Kidney (tissue), 14 donors: Measurements from ENCODE around the gene UNCX. TPM values are rescaled to one million over a fixed set of nuclear protein-coding genes. Genes with fewer than 3 reads are reported as not detected.
"Not testable (repeated sequence)": the region's sequence is repeated elsewhere in the genome, so short reads cannot be mapped to it uniquely, and the experiment has no call there.

ENCODE experiments used
- DNase-seq, 5 donors: peaks; one replicate each; pipeline ENCODE4 v3.0.0-alpha.2; 2013 to 2020
- FAIRE-seq: peaks from 2 replicates; lab custom pipeline; 2012; peaks lifted over from hg19 to GRCh38; lab: Jason Lieb, UNC
- H3K27ac ChIP-seq, 2 donors: one replicate each; pipeline ENCODE4 v1.7.0; 2013; ENCODE audit warnings: low read depth in 2 of 2, low read length in 2 of 2, inconsistent platforms in 1 of 2
- H3K27me3 ChIP-seq: one replicate; pipeline ENCODE4 v1.7.1; 2013; ENCODE audit warnings: low read length, inconsistent platforms; ENCODE audit not compliant: control insufficient read depth, insufficient read depth
- H3K36me3 ChIP-seq, 3 donors: one replicate each; pipeline versions ENCODE4 v1.7.0 to v1.7.1; 2013; ENCODE audit warnings: low read length in 3 of 3, control low read depth in 1 of 3, inconsistent platforms in 1 of 3; ENCODE audit not compliant: insufficient read depth in 3 of 3, control insufficient read depth in 2 of 3
- H3K4me1 ChIP-seq, 3 donors: one replicate each; pipeline versions ENCODE4 v1.7.0 to v1.7.1; 2013; ENCODE audit warnings: low read length in 3 of 3, inconsistent platforms in 1 of 3, low read depth in 1 of 3; ENCODE audit not compliant: control insufficient read depth in 2 of 3, insufficient read depth in 2 of 3
- H3K4me3 ChIP-seq, 3 donors: one replicate each; pipeline versions ENCODE4 v1.7.0 to v1.8.1; 2013; ENCODE audit warnings: low read length in 3 of 3, control low read depth in 1 of 3, inconsistent platforms in 1 of 3
- H3K9ac ChIP-seq, 3 donors: one replicate each; pipeline versions ENCODE4 v1.7.0 to v1.7.1; 2013; ENCODE audit warnings: low read length in 3 of 3, control low read depth in 1 of 3, inconsistent platforms in 1 of 3
- H3K9me3 ChIP-seq, 3 donors: one replicate each; pipeline versions ENCODE4 v1.7.0 to v1.7.1; 2013; ENCODE audit warnings: low read length in 3 of 3, control low read depth in 1 of 3, inconsistent platforms in 1 of 3; ENCODE audit not compliant: control insufficient read depth in 2 of 3, insufficient read depth in 1 of 3
- intact Hi-C: fragments of 100-400 bp; cut with DNase I; formaldehyde crosslinking; loops from one replicate; pipeline ENCODE4 v1.11.1; 2022
- polyA plus RNA-seq: library from polyadenylated mRNA; stranded (reverse); fragments of 350-450 nt; fragmentation: Illumina TruSeq; extraction: RNeasy Lipid Tissue Mini Kit (QIAGEN cat#74804); gene quantifications from one replicate; pipeline ENCODE4 v1.2.3, GENCODE V29; 2014; ENCODE audit warnings: low read depth, low replicate concordance; ENCODE audit not compliant: insufficient read depth
- total RNA-seq: library from RNA; stranded (reverse); fragmentation: NEBNext Ultra II Directional; extraction: Animal tissue kit (Norgen Biotek cat#: 25700); gene quantifications from one replicate; pipeline ENCODE4 v1.2.1, GENCODE V29; 2021
- TF ChIP-seq, protein P1 (sequence below): IDR thresholded peaks from 3 replicates; pipeline ENCODE4 v1.5.1; 2012; ENCODE audit warnings: mild to moderate bottlenecking, moderate library complexity, borderline replicate concordance; ENCODE audit not compliant: insufficient read depth; ENCODE audit errors: extremely low read depth
- donor health status: control.
- donor health status: control.
- donor health status: control.
- donor health status: control.
- donor health status: control.
- donor health status: DM: yes; HTN: yes; CAD: no.
- donor health status: Normal renal cell carcinoma (clear cell type).

Gene UNCX
- total and polyA plus RNA-seq, 2 donors from 2014 or later, result 1.4 to 2.0 TPM

DNA sequence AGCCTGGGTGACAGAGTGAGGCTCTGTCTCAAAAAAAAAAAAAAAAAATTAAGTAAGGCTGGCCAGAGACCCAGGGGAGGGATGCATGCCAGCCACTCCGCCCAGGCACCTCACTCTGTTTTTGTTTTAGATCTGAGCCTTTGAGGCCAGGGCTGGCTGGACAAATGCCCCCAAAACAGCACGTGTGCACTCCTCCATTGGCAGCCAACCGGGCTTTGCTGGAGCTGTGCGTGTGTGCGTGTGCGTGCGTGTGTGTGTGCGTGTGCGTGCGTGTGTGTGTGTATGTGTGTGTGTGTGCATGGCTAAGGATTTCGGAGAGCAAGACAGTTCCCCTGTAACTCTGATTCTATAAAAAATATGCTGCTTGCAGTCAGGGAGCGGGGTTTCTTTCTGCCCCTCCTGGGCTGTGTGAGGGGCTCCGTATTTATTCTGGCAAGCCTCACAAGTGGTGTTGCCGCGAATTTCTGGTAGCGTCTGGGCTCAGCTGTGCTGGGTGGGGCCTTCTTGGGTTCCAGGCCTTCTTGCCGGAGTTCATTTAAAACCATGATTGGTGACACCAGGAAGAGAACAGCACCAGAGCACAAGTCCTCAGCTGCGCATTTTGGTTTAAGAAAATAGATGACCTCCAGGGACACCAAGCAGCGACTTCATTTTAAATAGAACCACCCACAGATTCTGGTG is 28.1 kb upstream of the UNCX start:
- Histone ChIP-seq H3K9ac (no peak overlapping the region), H3K36me3 (no peaks in the 10 kb centered on the region)
- TF ChIP-seq, protein P1, sequence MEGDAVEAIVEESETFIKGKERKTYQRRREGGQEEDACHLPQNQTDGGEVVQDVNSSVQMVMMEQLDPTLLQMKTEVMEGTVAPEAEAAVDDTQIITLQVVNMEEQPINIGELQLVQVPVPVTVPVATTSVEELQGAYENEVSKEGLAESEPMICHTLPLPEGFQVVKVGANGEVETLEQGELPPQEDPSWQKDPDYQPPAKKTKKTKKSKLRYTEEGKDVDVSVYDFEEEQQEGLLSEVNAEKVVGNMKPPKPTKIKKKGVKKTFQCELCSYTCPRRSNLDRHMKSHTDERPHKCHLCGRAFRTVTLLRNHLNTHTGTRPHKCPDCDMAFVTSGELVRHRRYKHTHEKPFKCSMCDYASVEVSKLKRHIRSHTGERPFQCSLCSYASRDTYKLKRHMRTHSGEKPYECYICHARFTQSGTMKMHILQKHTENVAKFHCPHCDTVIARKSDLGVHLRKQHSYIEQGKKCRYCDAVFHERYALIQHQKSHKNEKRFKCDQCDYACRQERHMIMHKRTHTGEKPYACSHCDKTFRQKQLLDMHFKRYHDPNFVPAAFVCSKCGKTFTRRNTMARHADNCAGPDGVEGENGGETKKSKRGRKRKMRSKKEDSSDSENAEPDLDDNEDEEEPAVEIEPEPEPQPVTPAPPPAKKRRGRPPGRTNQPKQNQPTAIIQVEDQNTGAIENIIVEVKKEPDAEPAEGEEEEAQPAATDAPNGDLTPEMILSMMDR, result no peak

GRCh38 chr7:1205742-1206141 is 26.9 kb upstream of the UNCX start:
- DNase-seq, H3K4me1 ChIP-seq, H3K4me3 ChIP-seq, intact Hi-C loops, H3K36me3 ChIP-seq, H3K27me3 ChIP-seq, FAIRE-seq, H3K9me3 ChIP-seq, H3K27ac ChIP-seq, H3K9ac ChIP-seq: not testable (repeated sequence)

More for the DNA sequence above, 28.1 kb upstream of the UNCX start:
- no peak for DNase-seq
- H3K27ac ChIP-seq, result no peak overlapping the region
- no peaks in the 10 kb centered on the region for H3K9me3 ChIP-seq
- no peak overlapping the region for H3K4me3 ChIP-seq
- no peaks in the 10 kb centered on the region for H3K4me1 ChIP-seq
- FAIRE-seq, result no peak
- intact Hi-C loops, result no loop called here
- H3K27me3 ChIP-seq, result no peaks in the 10 kb centered on the region

- no peaks in the 10 kb centered on the region for H3K36me3 ChIP-seq
- no peak for FAIRE-seq
- TF ChIP-seq, protein P1, result no peak
- H3K27me3 ChIP-seq, result peaks cover 5% of the 10 kb centered on the region
- no peak overlapping the region for H3K27ac ChIP-seq
- no peak for DNase-seq
- no peaks in the 10 kb centered on the region for H3K9me3 ChIP-seq
- H3K4me1 ChIP-seq, result peaks cover 0 to 2% (median 0%) of the 10 kb centered on the region in 3 donors
- intact Hi-C loops, result no loop called here
- no peak overlapping the region for H3K9ac ChIP-seq
- no peak overlapping the region for H3K4me3 ChIP-seq
Observed at GRCh38 chr7:1209097-1209496, 23.6 kb upstream of the UNCX start.

DNA sequence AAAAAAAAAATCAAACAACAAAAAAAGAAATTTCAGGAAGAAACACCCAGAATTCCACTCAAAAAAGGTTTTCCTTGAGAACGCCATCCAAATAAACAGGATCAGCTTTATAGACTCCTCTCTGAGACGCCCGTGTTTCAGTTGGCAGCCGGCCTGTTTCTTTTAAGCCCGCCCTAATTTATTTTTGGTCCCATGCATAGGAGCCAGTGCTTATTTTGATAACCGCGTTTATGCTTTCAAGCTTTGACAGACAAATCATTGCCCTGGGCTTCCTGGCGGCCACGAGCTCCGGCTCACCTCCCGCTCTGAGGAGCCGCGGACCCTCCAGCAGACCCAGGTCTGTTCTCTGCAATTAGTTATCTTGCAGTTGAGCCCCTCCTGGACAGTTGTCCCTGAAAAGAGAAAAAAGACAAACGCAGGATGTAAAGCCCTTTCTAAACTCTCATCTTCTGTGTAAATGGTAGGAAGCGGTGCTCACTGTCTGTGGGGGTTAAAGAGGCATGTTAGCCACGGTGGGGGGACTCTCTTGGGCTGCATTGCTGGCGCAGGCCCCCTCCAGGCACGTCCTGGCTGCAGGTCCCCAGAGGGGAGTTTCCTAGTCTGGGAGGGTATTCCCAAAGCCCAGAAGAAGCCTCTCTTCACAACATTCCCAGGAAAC is 22.2 kb upstream of the UNCX start:
- Histone ChIP-seq H3K4me3 (no peak overlapping the region), H3K4me1 (peaks cover 0 to 2% (median 0%) of the 10 kb centered on the region in 3 donors), H3K27me3 (peaks cover 5% of the 10 kb centered on the region), H3K9me3 (no peaks in the 10 kb centered on the region), H3K9ac (no peak overlapping the region), H3K36me3 (no peaks in the 10 kb centered on the region), H3K27ac (no peak overlapping the region)
- FAIRE-seq (no peak), DNase-seq (peak in 2 of 5 donors; percentile 51 to 68)
- intact Hi-C loops, result no loop called here
- TF ChIP-seq, protein P1, result no peak
